K562 (cell line): ENCODE measurements around the gene SMARCA4.
"Not testable (repeated sequence)": the region's sequence is repeated elsewhere in the genome, so short reads cannot be mapped to it uniquely, and the experiment has no call there.

ENCODE experiments used
- POLR2A ChIP-seq: fragments of 450-650 bp; conservative IDR thresholded peaks from 2 replicates; pipeline ENCODE4 v1.6.1; 2016
- ZFPM2 ChIP-seq: fragments of 250-450 bp; sonication (Bioruptor Pico); IDR thresholded peaks from 2 replicates; pipeline ENCODE4 v1.5.1; 2022; ENCODE audit warnings: mild to moderate bottlenecking
- ZNF217 ChIP-seq: sonication (generic); formaldehyde crosslinking; IDR thresholded peaks from 2 replicates; pipeline ENCODE4 v1.8.0; 2022; ENCODE audit warnings: mild to moderate bottlenecking, missing genetic modification reagents
- TF ChIP-seq, protein P1 (sequence below): sonication (generic); formaldehyde crosslinking; IDR thresholded peaks from 2 replicates; pipeline ENCODE4 v1.8.1; 2023; ENCODE audit warnings: mild to moderate bottlenecking, missing genetic modification reagents

DNA sequence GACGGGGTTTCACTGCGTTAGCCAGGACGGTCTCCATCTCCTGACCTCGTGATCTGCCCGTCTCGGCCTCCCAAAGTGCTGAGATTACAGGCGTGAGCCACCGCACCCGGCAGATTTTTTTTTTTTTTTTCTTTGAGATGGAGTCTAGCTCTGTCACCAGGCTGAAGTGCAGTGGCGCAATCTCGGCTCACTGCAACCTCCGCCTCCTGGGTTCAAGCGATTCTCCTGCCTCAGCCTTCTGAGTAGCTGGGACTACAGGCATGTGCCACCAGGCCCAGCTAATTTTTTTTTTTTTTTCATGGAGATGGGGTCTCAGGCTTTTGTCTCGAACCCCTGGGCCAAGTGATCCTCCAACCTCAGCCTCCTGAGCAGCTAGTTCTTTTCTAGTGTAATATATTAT, 19.2 kb upstream of the SMARCA4 start:
- TF ChIP-seq, protein P1, sequence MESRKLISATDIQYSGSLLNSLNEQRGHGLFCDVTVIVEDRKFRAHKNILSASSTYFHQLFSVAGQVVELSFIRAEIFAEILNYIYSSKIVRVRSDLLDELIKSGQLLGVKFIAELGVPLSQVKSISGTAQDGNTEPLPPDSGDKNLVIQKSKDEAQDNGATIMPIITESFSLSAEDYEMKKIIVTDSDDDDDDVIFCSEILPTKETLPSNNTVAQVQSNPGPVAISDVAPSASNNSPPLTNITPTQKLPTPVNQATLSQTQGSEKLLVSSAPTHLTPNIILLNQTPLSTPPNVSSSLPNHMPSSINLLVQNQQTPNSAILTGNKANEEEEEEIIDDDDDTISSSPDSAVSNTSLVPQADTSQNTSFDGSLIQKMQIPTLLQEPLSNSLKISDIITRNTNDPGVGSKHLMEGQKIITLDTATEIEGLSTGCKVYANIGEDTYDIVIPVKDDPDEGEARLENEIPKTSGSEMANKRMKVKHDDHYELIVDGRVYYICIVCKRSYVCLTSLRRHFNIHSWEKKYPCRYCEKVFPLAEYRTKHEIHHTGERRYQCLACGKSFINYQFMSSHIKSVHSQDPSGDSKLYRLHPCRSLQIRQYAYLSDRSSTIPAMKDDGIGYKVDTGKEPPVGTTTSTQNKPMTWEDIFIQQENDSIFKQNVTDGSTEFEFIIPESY (CRISPR knock-in tag), result not testable (repeated sequence)
- TF ChIP-seq POLR2A; ZFPM2 (CRISPR knock-in tag); ZNF217 (CRISPR knock-in tag): not testable (repeated sequence)
